Mesenchymal stem cell (in vitro differentiated cells and primary cell): ENCODE measurements around the gene DENND2C.
A peak's percentile ranks its signal among the peaks of the same experiment; 100 is the strongest.
"Not testable (repeated sequence)": the region's sequence is repeated elsewhere in the genome, so short reads cannot be mapped to it uniquely, and the experiment has no call there.

ENCODE experiments used
- DNase-seq: peaks from one replicate; pipeline ENCODE4 v3.0.0-alpha.2; 2013
- H2AFZ ChIP-seq: one replicate; pipeline ENCODE4 v1.6.1; 2013; ENCODE audit warnings: low read depth, mild to moderate bottlenecking, control low read depth, inconsistent platforms, low read length, moderate library complexity
- H2AK5ac ChIP-seq: 2 replicates; pipeline ENCODE4 v1.6.1; 2013; ENCODE audit warnings: low read length, moderate library complexity, mild to moderate bottlenecking, inconsistent platforms; ENCODE audit not compliant: severe bottlenecking
- H2BK120ac ChIP-seq: one replicate; pipeline ENCODE4 v1.6.1; 2013; ENCODE audit warnings: low read depth, mild to moderate bottlenecking, inconsistent platforms, low read length, moderate library complexity
- H2BK12ac ChIP-seq, 2 experiments: one replicate each; pipeline ENCODE4 v1.6.1; 2013; ENCODE audit warnings: inconsistent platforms in 2 of 2, low read length in 2 of 2, mild to moderate bottlenecking in 2 of 2, moderate library complexity in 2 of 2, control low read depth in 1 of 2
- H2BK15ac ChIP-seq: one replicate; pipeline ENCODE4 v1.6.1; 2013; ENCODE audit warnings: mild to moderate bottlenecking, low read depth, inconsistent platforms; ENCODE audit not compliant: poor library complexity, severe bottlenecking
- H2BK5ac ChIP-seq: 2 replicates; pipeline ENCODE4 v1.6.1; 2013; ENCODE audit warnings: low read depth, mild to moderate bottlenecking, low read length, control low read depth, inconsistent platforms; ENCODE audit not compliant: poor library complexity, severe bottlenecking
- H3K14ac ChIP-seq, 2 experiments: one replicate each; pipeline ENCODE4 v1.6.1; 2013; ENCODE audit warnings: inconsistent platforms in 2 of 2, low read length in 2 of 2, control low read depth in 1 of 2, mild to moderate bottlenecking in 1 of 2, moderate library complexity in 1 of 2
- H3K18ac ChIP-seq, 2 experiments: one replicate each; pipeline ENCODE4 v1.6.1; 2013; ENCODE audit warnings: inconsistent platforms in 2 of 2, low read length in 2 of 2, control low read depth in 1 of 2, low read depth in 1 of 2, mild to moderate bottlenecking in 1 of 2
- H3K23ac ChIP-seq, 2 experiments: one replicate each; pipeline ENCODE4 v1.6.1; 2013; ENCODE audit warnings: inconsistent platforms in 2 of 2, low read length in 2 of 2, mild to moderate bottlenecking in 2 of 2, moderate library complexity in 2 of 2, control low read depth in 1 of 2
- H3K27ac ChIP-seq: 2 replicates; pipeline ENCODE4 v1.5.1; 2013; ENCODE audit warnings: mild to moderate bottlenecking, moderate library complexity, low read length, control low read depth, inconsistent platforms; ENCODE audit not compliant: poor library complexity, severe bottlenecking
- H3K27me3 ChIP-seq, 2 experiments: 2 replicates each; pipeline versions ENCODE4 v1.6.1 to v1.7.0; 2013; ENCODE audit warnings: low read length in 2 of 2, mild to moderate bottlenecking in 2 of 2, moderate library complexity in 2 of 2, control low read depth in 1 of 2, inconsistent platforms in 1 of 2; ENCODE audit not compliant: control insufficient read depth in 1 of 2, insufficient read depth in 1 of 2
- H3K36me3 ChIP-seq, 2 experiments: 2 replicates each; pipeline versions ENCODE4 v1.6.1 to v1.7.0; 2013; ENCODE audit warnings: low read length in 2 of 2, control low read depth in 1 of 2, inconsistent platforms in 1 of 2, low read depth in 1 of 2, mild to moderate bottlenecking in 1 of 2; ENCODE audit not compliant: insufficient read depth in 2 of 2, control insufficient read depth in 1 of 2
- H3K4ac ChIP-seq, 2 experiments: one replicate each; pipeline ENCODE4 v1.6.1; 2013; ENCODE audit warnings: inconsistent platforms in 2 of 2, low read length in 2 of 2, mild to moderate bottlenecking in 2 of 2, moderate library complexity in 2 of 2, control low read depth in 1 of 2, low read depth in 1 of 2
- H3K4me1 ChIP-seq: 2 replicates; pipeline ENCODE4 v1.6.1; 2013; ENCODE audit warnings: low read depth, low read length, control low read depth; ENCODE audit not compliant: control insufficient read depth, insufficient read depth
- H3K4me2 ChIP-seq: 2 replicates; pipeline ENCODE4 v1.6.1; 2013; ENCODE audit warnings: low read length, mild to moderate bottlenecking, inconsistent platforms; ENCODE audit not compliant: poor library complexity, severe bottlenecking
- H3K4me3 ChIP-seq, 2 experiments: 2 replicates each; pipeline versions ENCODE4 v1.5.1 to v1.7.0; 2013; ENCODE audit warnings: low read length in 2 of 2, mild to moderate bottlenecking in 2 of 2, control low read depth in 1 of 2, low read depth in 1 of 2; ENCODE audit not compliant: insufficient read depth in 1 of 2
- H3K79me1 ChIP-seq: replicated peaks from 2 replicates; pipeline ENCODE4 v1.6.1; 2013; ENCODE audit warnings: mild to moderate bottlenecking, control low read depth, low read length, inconsistent platforms; ENCODE audit not compliant: poor library complexity, severe bottlenecking
- H3K9ac ChIP-seq: 2 replicates; pipeline ENCODE4 v1.7.0; 2013; ENCODE audit warnings: mild to moderate bottlenecking, low read length, moderate library complexity
- H3K9me3 ChIP-seq: 2 replicates; pipeline ENCODE4 v1.7.0; 2013; ENCODE audit warnings: mild to moderate bottlenecking, low read length; ENCODE audit not compliant: control insufficient read depth
- H4K8ac ChIP-seq: one replicate; pipeline ENCODE4 v1.6.1; 2013; ENCODE audit warnings: inconsistent platforms, mild to moderate bottlenecking, low read length, moderate library complexity
- H4K91ac ChIP-seq: one replicate; pipeline ENCODE4 v1.6.1; 2013; ENCODE audit warnings: mild to moderate bottlenecking, low read length, inconsistent platforms
- WGBS: methylation state at CpG from one replicate; pipeline ENCODE4 v1.1.7; 2013; ENCODE audit warnings: mixed read lengths; 5-methylcytosine and 5-hydroxymethylcytosine counted together

The DENND2C gene

GRCh38 chr1:114581335-114582287 lies 88.2 kb downstream of the DENND2C start, which contains the start of gene BCAS2:
TSS of gene BCAS2 (minus strand) at chr1:114581615. CDS start at chr1:114581591, 24 bp downstream.
- Histone ChIP-seq H3K18ac (peak within 1 kb of the TSS; percentile 80 to 93), H3K4me2 (peak within 1 kb of the TSS; percentile 77), H3K27ac (peak within 1 kb of the TSS; percentile 43), H3K9me3 (no peaks in the 10 kb centered on the region), H3K27me3 (no peaks in the 10 kb centered on the region), H4K8ac (peak within 1 kb of the TSS; percentile 95), H3K36me3 (peaks cover 14 to 40% of the 10 kb centered on the region in 2 experiments), H3K14ac (peak within 1 kb of the TSS in 1 of 2 experiments; percentile 55), H2AK5ac (peak within 1 kb of the TSS; percentile 90), H3K79me1 (peaks cover 19% of the 10 kb centered on the region), H2BK120ac (no peak within 1 kb of the TSS), H2BK5ac (peak within 1 kb of the TSS; percentile 10), H2AFZ (peak within 1 kb of the TSS; percentile 88), H3K4me3 (peak within 1 kb of the TSS; percentile 86 to 98), H3K4ac (peak within 1 kb of the TSS; percentile 1 to 88), H2BK12ac (no peak within 1 kb of the TSS), H3K4me1 (peaks cover 5% of the 10 kb centered on the region), H3K23ac (no peak within 1 kb of the TSS), H2BK15ac (no peak within 1 kb of the TSS), H4K91ac (no peak within 1 kb of the TSS), H3K9ac (peak within 1 kb of the TSS; percentile 99)
- 14% methylated on average over 39 of the region's 40 CpGs for WGBS
- peak; percentile 98 for DNase-seq

DNA sequence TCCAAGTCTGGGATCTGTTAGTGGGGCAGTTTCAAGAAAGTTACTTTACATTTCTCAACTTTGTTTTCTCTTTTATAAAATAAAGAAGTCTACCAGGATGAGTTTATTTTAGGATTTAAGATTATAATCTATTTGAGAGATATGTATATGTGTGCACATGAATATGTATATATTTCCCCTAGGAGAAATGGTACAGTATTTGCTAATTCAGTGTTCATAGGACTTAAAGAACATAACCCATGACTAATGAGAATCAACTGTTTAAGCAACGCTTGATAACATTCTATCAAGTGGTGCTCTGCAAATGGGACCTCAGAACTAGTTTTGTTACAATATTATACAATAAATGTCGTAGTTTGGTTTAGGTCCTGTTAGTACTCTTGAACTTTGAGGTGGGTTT lies 95.5 kb downstream of the DENND2C start:
- no peak overlapping the region for H3K23ac ChIP-seq
- no peak overlapping the region for H3K14ac ChIP-seq
- H3K9ac ChIP-seq = no peak overlapping the region
- no peak overlapping the region for H4K91ac ChIP-seq
- H2BK5ac ChIP-seq = no peak overlapping the region
- H2BK120ac ChIP-seq = no peak overlapping the region
- H2AFZ ChIP-seq = no peak overlapping the region
- H3K4ac ChIP-seq = no peak overlapping the region
- H3K18ac ChIP-seq = no peak overlapping the region
- no peak overlapping the region for H2BK15ac ChIP-seq
- H2BK12ac ChIP-seq = no peak overlapping the region
- H3K4me2 ChIP-seq = no peak overlapping the region
- no CpG with 5 or more reads among the region's 2 CpGs for WGBS
- no peak overlapping the region for H3K27ac ChIP-seq
- no peaks in the 10 kb centered on the region for H3K4me1 ChIP-seq
- no peak overlapping the region for H2AK5ac ChIP-seq
- no peak for DNase-seq
- no peak overlapping the region for H3K4me3 ChIP-seq
- no peaks in the 10 kb centered on the region for H3K27me3 ChIP-seq
- H3K9me3 ChIP-seq = no peaks in the 10 kb centered on the region
- peaks cover 34 to 91% of the 10 kb centered on the region in 2 experiments for H3K36me3 ChIP-seq
- H3K79me1 ChIP-seq = peaks cover 24% of the 10 kb centered on the region
- H4K8ac ChIP-seq = no peak overlapping the region

DNA sequence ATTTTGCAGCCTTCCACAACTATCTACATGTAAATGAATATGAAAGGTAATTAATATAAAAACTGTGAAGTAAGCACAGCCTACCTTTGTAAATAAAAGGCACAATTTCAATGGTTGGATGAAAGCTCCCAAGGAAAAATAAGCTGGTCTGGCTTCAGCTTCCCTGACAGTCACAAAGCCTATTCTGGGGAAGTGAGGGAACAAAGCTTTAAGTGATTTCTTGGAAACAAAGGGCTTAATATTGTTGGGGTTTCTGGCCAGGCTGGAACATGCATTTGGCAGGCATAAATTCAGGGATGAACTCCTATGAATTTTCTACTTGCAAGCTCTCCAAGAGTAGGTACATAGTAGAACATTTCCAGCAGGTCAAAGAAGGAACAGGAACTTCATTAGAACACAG lies 105.7 kb downstream of the DENND2C start:
- Histone ChIP-seq H3K18ac (no peak overlapping the region), H3K4me2 (no peak overlapping the region), H3K23ac (no peak overlapping the region), H3K4ac (no peak overlapping the region), H2AFZ (no peak overlapping the region), H3K4me3 (no peak overlapping the region), H2BK15ac (no peak overlapping the region), H2BK5ac (no peak overlapping the region), H3K79me1 (peaks cover 2% of the 10 kb centered on the region), H3K4me1 (no peaks in the 10 kb centered on the region), H2BK12ac (no peak overlapping the region), H3K27me3 (no peaks in the 10 kb centered on the region), H2BK120ac (no peak overlapping the region), H3K36me3 (peaks cover 18 to 49% of the 10 kb centered on the region in 2 experiments), H3K9ac (no peak overlapping the region), H3K9me3 (no peaks in the 10 kb centered on the region), H2AK5ac (no peak overlapping the region), H3K14ac (no peak overlapping the region), H4K91ac (no peak overlapping the region), H3K27ac (no peak overlapping the region), H4K8ac (no peak overlapping the region)
- DNase-seq = no peak

GRCh38 chr1:114562978-114563510 lies 106.8 kb downstream of the DENND2C start:
- H3K18ac ChIP-seq, H3K4me2 ChIP-seq, DNase-seq, H2BK5ac ChIP-seq, H2BK120ac ChIP-seq, H2AK5ac ChIP-seq, H3K4me1 ChIP-seq, H3K14ac ChIP-seq, H3K9me3 ChIP-seq, H2BK15ac ChIP-seq, H3K4me3 ChIP-seq, H3K79me1 ChIP-seq, H3K9ac ChIP-seq, H3K4ac ChIP-seq, H3K27me3 ChIP-seq, H2BK12ac ChIP-seq, H3K27ac ChIP-seq, H4K8ac ChIP-seq, H4K91ac ChIP-seq, H2AFZ ChIP-seq, H3K23ac ChIP-seq: not testable (repeated sequence)
- peaks cover 16 to 38% of the 10 kb centered on the region in 2 experiments for H3K36me3 ChIP-seq
- WGBS = 100% methylated on average over 2 of the region's 3 CpGs
